ENCODE measurements around the gene ADGRL1. TPM values are rescaled to one million over a fixed set of nuclear protein-coding genes. Genes with fewer than 3 reads are reported as not detected.

ADGRL1 gene
- total and polyA plus RNA-seq, 2 of the 8 experiments (the other 6 are each of a cell fraction or from before 2014, with no cell fraction given): 95.6 to 112 TPM

DNA sequence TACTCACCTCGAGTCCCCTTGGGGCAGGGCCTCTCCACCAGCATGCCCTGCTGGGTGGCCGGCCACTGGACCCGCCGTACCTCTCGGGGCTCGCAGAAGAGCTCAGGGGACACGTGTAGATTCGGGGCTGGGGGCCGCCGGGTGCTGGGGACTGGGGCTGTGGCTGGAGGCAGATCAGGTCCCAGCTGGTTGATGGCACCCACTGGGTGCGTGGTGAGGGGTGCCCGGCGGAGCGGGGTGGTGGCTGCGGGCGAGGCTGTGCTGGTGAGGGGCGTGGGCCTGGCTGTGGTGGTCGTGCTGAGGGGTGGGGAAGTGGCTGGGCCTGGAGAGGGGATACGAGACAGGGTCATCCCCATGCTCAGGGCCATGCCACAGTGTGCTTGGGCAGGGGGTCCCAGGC is 44.7 kb downstream of the ADGRL1 start:
- no peak overlapping the region for H4K8ac ChIP-seq (ENCODE audit: extremely low read depth, insufficient read depth, low read length)
- no peaks in the 10 kb centered on the region for H3K23me2 ChIP-seq (ENCODE audit: low read depth, low read length)
- H2AFZ ChIP-seq (ENCODE audit: low read length): no peak overlapping the region
- no peak overlapping the region for H2BK20ac ChIP-seq (ENCODE audit: low read length)
- no peaks in the 10 kb centered on the region for H3K79me2 ChIP-seq (ENCODE audit: control insufficient read depth in 1 of 2, insufficient read depth in 2 of 2, low read length in 2 of 2)
- H2BK120ac ChIP-seq (replicated peaks; ENCODE audit: low read depth, low read length): no peak overlapping the region
- H3K4me3 ChIP-seq (ENCODE audit: extremely low read depth in 1 of 4, insufficient read depth in 2 of 4, low read depth in 3 of 4, low read length in 4 of 4): no peak overlapping the region
- 95% methylated on average over 15 of the region's 19 CpGs; no CpG with 5 or more reads in 1 of the 2 experiments for WGBS, 2 experiments (ENCODE audit: extremely low coverage in 1 of 2, insufficient coverage in 1 of 2, insufficient read length in 1 of 2, insufficient replicate concordance in 2 of 2, low coverage in 1 of 2, low lambda C conversion rate in 2 of 2, missing lambda C conversion rate in 1 of 2)
- peaks cover 19 to 60% (median 47%) of the 10 kb centered on the region in 4 experiments for H3K36me3 ChIP-seq (ENCODE audit: control insufficient read depth in 2 of 4, insufficient read depth in 4 of 4, low read length in 3 of 4)
- H4K91ac ChIP-seq (replicated peaks; ENCODE audit: insufficient read length, low read length): no peak overlapping the region
- H3K27me3 ChIP-seq (replicated peaks in 1 of 4; ENCODE audit: control insufficient read depth in 3 of 4, extremely low read depth in 1 of 4, insufficient read depth in 3 of 4, low read length in 3 of 4): no peaks in the 10 kb centered on the region
- no peaks in the 10 kb centered on the region for H3K9me3 ChIP-seq (ENCODE audit: insufficient read depth in 2 of 2, low read depth in 1 of 2, low read length in 1 of 2)
- POLR2A ChIA-PET (ENCODE audit: partially characterized antibody): interaction anchor here (1.2 to 1.5 kb wide), 2 partner anchors 16 to 28 kb away, joined by 3 to 4 read pairs; no protein-coding TSS in a partner anchor
- H2BK15ac ChIP-seq (ENCODE audit: low read length): no peak overlapping the region
- H3K4me2 ChIP-seq (ENCODE audit: insufficient read depth in 1 of 2, low read depth in 2 of 2, low read length in 2 of 2): no peak overlapping the region
- H2AK5ac ChIP-seq (ENCODE audit: low read depth, low read length): no peak overlapping the region
- FAIRE-seq (no peak), DNase-seq (ENCODE audit: low read depth in 1 of 2, low spot score in 2 of 2) (no peak)
- no peak overlapping the region for H3K18ac ChIP-seq (ENCODE audit: extremely low read depth, low read length)
- H2BK12ac ChIP-seq (ENCODE audit: low read depth, low read length): no peak overlapping the region
- no peak overlapping the region for H3K4ac ChIP-seq (replicated peaks; ENCODE audit: insufficient read length, low read depth, low read length)
- peaks cover 0 to 5% (median 3%) of the 10 kb centered on the region in 4 experiments; a peak in 4 of 7 replicates for H3K4me1 ChIP-seq (replicated peaks in 1 of 4; ENCODE audit: control insufficient read depth in 3 of 4, insufficient read depth in 4 of 4, low read length in 3 of 4)
- peaks cover 2% of the 10 kb centered on the region for H3K79me1 ChIP-seq (ENCODE audit: low read depth, low read length)
- H3K27ac ChIP-seq (ENCODE audit: low read depth, low read length): no peak overlapping the region
- CTCF ChIA-PET (ENCODE audit: partially characterized antibody): interaction anchor here (0.9 to 1.8 kb wide), 3 partner anchors 11 to 47 kb away, joined by 3 to 5 read pairs (median 5); no protein-coding TSS in a partner anchor
- no peak overlapping the region for H4K5ac ChIP-seq (ENCODE audit: insufficient read length, low read depth, low read length)
- no peak overlapping the region for H2BK5ac ChIP-seq (ENCODE audit: low read depth, low read length)
- H3K14ac ChIP-seq (ENCODE audit: insufficient read length): no peak overlapping the region
- H3K9ac ChIP-seq (replicated peaks in 1 of 4; ENCODE audit: extremely low read depth in 1 of 4, low read depth in 3 of 4, low read length in 3 of 4): no peak overlapping the region
- no peak overlapping the region for H3K23ac ChIP-seq (ENCODE audit: insufficient read length)
- H4K20me1 ChIP-seq (replicated peaks in 1 of 2; ENCODE audit: control insufficient read depth in 1 of 2, insufficient read depth in 2 of 2, low read length in 2 of 2): peaks cover 7 to 20% of the 10 kb centered on the region in 2 experiments
- no peak overlapping the region for H3K56ac ChIP-seq (replicated peaks; ENCODE audit: insufficient read length, low read depth, low read length)
- TF ChIP-seq TBP (IDR thresholded peaks at IDR 0.05; ENCODE audit: low read depth, low read length) (no peak), NANOG (IDR thresholded peaks at IDR 0.05; ENCODE audit: insufficient read depth, low read depth, low read length, poor library complexity, severe bottlenecking) (no peak), HDAC2 (IDR thresholded peaks at IDR 0.05; ENCODE audit: borderline replicate concordance in 1 of 2, low read depth in 2 of 2, low read length in 2 of 2) (no peak), BRCA1 (IDR thresholded peaks at IDR 0.05; ENCODE audit: low read depth, low read length) (no peak), KDM4A (IDR thresholded peaks at IDR 0.05; ENCODE audit: low read depth, low read length, severe bottlenecking) (no peak), TAF7 (optimal IDR thresholded peaks at IDR 0.05; ENCODE audit: borderline replicate concordance, low read depth, low read length) (no peak)
- TF ChIP-seq, protein P1, sequence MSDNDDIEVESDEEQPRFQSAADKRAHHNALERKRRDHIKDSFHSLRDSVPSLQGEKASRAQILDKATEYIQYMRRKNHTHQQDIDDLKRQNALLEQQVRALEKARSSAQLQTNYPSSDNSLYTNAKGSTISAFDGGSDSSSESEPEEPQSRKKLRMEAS (IDR thresholded peaks at IDR 0.05): no peak
